Left kidney (tissue), 2 donors: ENCODE data around the gene COL18A1. TPM values are rescaled to one million over a fixed set of nuclear protein-coding genes. Genes with fewer than 3 reads are reported as not detected.

Experiments
- DNase-seq: peaks from one replicate; pipeline ENCODE4 v3.0.0-alpha.2; 2013
- polyA plus RNA-seq: library from polyadenylated mRNA; unstranded; fragments of 120-200 nt; gene quantifications from one replicate; pipeline ENCODE4 v1.2.1, GENCODE V29; 2013; ENCODE audit not compliant: insufficient read length

Gene COL18A1
- polyA plus RNA-seq, 1 donor: 104 TPM

DNA sequence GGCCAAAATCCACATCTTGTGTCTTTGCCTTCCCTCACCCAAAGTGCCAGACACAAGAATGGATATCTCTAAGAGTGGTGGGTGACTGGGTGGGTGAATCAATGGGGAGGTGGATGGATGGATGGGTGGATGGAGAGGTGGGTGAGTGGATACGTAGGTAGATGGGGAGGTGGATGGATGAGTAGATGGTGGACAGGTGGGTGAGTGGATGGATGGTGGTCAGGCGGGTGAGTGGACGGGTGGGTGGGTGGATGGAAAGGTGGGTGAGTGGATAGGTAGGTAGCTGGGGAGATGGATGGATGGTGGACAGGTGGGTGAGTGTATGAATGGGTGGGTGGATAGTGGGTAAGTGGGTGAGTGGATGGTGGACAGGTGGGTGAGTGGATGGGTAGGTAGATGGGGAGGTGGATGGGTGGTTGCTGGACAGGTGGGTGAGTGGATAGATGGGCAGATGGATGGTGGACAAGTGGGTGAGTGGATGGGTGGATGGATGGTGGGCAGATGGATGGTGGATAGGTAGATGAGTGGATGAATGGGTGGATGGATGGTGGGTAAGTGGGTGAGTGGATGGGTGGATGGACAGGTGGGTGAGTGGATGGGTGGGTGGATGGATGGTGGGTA lies 103.0 kb downstream of the COL18A1 start:
- no peak for DNase-seq

GRCh38 chr21:45508607-45509565 lies 103.9 kb downstream of the COL18A1 start:
- DNase-seq: no peak

GRCh38 chr21:45509566-45510465 lies 104.9 kb downstream of the COL18A1 start:
- no peak for DNase-seq

DNA sequence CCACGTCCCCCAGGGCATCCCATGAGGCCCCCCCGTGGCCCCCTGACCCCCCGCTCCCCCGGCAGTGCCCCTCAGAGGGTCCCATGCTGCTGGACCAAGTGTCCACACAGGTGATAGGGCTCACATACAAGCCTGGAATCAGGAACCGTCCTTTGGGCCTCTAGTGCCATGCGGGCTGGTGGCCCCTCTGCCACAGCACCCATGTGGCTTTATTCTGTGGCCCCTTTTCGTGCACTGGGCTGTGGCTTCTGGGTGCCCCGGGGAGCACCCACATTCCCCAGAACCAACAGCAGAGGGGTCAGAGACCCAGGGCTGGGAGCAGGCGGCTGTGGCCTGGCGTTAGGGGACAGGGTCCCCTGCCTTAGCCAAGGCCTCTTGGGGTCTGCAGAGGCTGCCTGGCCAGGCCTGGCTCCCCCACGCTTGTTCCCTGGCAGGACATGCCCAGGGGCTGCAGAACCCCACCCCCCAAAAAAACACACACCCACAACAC lies 105.5 kb downstream of the COL18A1 start:
- no peak for DNase-seq

GRCh38 chr21:45511007-45511406 lies 106.0 kb downstream of the COL18A1 start:
- no peak for DNase-seq

DNA sequence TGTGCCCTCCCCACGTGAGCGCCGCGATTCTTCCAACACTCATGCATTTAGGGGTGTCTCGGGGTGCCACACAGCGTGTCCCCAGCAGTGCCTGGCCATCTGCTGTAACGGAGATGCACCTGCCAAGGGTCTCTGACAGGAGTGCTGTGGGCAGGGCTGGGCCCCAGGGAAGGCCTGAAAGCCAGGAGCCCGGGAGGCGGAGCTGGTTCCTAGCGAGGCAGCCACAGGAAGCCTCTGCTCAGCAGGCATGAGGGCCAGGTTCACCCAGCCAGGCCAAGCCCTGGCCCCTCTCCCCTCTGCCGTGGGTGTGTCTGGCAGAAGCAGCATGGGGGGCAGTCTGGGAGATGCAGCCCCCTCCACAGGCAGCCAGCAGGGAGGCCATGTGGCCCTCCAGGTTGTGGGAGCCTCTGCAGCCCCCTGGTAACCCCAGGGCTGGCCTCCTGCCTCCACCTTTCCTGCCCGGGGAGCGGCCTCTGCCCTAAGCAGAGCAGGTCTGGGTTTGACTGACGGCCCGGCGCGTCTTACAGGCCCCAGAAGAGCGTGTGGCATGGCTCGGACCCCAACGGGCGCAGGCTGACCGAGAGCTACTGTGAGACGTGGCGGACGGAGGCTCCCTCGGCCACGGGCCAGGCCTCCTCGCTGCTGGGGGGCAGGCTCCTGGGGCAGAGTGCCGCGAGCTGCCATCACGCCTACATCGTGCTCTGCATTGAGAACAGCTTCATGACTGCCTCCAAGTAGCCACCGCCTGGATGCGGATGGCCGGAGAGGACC lies 106.9 kb downstream of the COL18A1 start:
- no peak for DNase-seq

- DNase-seq: no peak
These were observed 107.6 kb downstream of the COL18A1 start for GRCh38 chr21:45512626-45513002.

DNA sequence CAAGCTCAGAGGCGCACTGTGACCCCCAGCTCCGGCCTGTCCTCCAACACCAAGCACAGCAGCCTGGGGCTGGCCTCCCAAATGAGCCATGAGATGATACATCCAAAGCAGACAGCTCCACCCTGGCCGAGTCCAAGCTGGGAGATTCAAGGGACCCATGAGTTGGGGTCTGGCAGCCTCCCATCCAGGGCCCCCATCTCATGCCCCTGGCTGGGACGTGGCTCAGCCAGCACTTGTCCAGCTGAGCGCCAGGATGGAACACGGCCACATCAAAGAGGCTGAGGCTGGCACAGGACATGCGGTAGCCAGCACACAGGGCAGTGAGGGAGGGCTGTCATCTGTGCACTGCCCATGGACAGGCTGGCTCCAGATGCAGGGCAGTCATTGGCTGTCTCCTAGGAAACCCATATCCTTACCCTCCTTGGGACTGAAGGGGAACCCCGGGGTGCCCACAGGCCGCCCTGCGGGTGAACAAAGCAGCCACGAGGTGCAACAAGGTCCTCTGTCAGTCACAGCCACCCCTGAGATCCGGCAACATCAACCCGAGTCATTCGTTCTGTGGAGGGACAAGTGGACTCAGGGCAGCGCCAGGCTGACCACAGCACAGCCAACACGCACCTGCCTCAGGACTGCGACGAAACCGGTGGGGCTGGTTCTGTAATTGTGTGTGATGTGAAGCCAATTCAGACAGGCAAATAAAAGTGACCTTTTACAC lies 108.2 kb downstream of the COL18A1 start:
- DNase-seq: no peak

DNA sequence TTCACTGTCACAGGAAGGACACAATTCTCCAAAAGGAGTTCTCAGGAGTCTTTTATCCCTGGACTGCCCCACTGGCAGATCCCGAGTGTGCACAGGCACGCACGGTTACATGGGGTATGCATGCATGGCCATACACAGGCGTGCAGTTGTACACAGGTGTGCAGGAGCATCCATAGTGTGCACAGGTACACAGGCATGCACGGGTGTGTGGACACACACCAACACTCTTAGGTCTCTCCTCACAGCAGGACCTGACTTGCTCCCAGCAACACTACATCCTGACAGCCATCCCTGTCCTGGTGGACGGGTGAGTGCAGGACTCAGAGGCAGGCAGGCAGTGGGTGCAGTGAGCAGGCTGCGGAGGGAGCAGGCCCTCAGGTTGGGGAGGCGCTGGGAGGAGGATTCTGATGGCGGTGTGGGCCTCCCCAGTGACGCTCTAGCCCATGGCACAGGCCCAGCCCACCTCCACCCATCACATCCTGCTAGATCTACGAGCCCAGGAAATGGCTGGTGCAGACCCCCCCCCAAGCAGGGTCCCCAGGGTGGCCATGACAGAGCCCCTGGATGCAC lies 108.9 kb downstream of the COL18A1 start:
- DNase-seq: no peak

- DNase-seq: no peak
These were observed 109.5 kb downstream of the COL18A1 start for GRCh38 chr21:45514311-45515021.

DNA sequence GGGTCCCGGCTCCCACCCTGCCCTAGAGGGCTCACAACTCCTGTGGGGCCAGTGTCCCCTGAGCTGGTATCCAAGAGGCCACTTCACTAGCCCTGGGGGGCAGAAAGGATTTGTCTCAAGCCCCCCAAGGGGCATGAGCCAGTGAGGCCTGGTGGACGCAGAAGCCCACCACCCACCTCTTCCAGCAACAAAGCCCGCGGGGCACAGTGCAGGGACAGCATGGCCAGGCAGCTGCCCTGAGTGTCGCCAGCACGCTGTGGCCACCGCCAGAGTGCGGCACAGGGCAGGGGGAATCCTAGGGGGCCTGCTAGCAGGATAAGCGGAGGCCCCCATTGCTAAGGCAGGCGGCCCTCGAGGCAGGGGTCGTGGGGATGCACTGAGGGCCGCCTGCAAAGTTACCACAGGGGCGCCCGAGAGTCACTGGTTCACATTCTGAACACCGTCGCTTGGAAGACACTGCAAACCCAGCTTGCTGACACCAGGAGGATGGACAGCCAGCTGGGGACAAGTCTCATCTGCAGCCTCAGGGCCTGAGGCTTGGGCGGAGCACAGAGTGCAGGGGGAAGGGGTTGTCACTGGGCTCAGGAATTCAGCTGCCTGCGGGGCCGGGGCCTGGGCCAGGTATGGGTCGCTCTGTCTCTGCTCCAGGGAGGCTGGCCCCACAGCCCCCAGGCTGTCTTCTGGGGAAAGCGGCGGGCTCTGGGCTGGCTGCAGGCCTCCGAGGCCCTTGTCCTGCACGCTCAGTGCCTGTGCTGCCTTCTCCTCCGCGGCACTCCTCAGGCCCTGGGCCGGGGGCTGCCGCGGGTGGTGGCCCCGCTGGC lies 110.5 kb downstream of the COL18A1 start:
- no peak for DNase-seq

- no peak for DNase-seq
These were observed 111.2 kb downstream of the COL18A1 start for GRCh38 chr21:45516071-45516670.

- no peak for DNase-seq
These were observed 111.7 kb downstream of the COL18A1 start for GRCh38 chr21:45516671-45517151.

GRCh38 chr21:45517249-45518065 lies 112.5 kb downstream of the COL18A1 start:
- no peak for DNase-seq

DNA sequence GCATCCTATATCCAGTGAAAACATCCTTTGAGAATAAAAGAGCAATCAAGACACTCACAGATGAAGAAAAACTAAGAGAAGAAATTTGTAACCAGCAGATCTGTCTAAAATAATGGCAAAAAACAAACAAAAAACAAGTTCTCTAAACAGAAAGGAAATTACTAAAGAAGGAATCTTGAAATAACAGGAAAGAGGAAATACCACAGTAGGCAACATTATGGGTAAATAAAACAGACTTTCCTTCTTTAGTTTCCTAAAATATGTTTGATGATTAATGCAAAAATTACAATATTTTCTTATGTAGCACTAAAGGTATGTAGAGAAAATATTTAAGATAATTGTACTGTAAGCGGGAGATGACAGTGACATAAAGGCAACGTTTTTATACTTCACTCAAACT lies 113.8 kb downstream of the COL18A1 start:
- no peak for DNase-seq

DNA sequence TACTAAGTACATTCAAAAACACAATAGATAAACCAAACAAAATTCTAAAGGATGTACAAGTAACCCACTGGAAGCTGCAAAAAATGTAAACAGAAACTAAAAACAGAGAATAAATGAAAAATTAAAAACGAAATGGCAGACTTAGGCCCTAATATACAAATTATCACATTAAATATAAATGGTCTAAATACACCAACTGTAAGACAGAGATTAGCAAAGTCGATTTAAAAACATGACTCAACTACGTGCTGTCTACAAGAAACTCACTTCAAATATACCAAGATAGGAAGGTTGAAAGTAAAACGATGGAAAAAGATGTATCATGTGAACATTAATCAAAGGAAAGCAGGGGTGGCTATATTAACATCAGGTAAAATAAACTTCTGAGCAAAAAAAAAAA lies 114.2 kb downstream of the COL18A1 start:
- no peak for DNase-seq

- DNase-seq: no peak
These were observed 116.3 kb downstream of the COL18A1 start for GRCh38 chr21:45521241-45521640.
